ENCODE results near the gene ZDHHC9. TPM values are rescaled to one million over a fixed set of nuclear protein-coding genes. Genes with fewer than 3 reads are reported as not detected.
"Not testable (repeated sequence)": the region's sequence is repeated elsewhere in the genome, so short reads cannot be mapped to it uniquely, and the experiment has no call there.

Gene ZDHHC9
- polyA plus RNA-seq, 1 of the 3 experiments (the other 2 are of a cell fraction): 8.1 TPM

DNA sequence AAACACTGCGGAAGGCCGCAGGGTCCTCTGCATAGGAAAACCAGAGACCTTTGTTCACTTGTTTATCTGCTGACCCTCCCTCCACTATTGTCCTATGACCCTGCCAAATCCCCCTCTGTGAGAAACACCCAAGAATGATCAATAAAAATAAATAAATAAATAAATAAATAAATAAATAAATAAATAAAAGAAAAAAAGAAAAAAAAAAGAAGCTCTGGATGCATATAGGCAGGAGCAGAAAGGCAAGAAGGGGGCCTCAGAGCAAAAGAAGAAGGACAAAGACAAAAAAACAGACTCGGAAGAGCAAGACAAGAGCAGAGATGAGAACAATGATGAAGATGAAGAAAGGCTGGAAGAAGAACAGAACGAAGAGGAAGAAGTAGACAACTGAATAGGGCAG, 8.1 kb upstream of the ZDHHC9 start:
- 60% methylated on average over 2 of the region's 4 CpGs for WGBS (ENCODE audit: low lambda C conversion rate)
- H2AFZ ChIP-seq (ENCODE audit: low read depth); H3K27ac ChIP-seq (ENCODE audit: low read depth in 2 of 2, low read length in 1 of 2); H3K9ac ChIP-seq; POLR2A ChIA-PET; H4K20me1 ChIP-seq (ENCODE audit: insufficient read depth); H3K36me3 ChIP-seq (replicated peaks in 1 of 2; ENCODE audit: control insufficient read depth in 1 of 2, insufficient read depth in 2 of 2, low read length in 1 of 2); H3K9me2 ChIP-seq; H3F3A ChIP-seq (replicated peaks; ENCODE audit: insufficient read depth); H3K4me3 ChIP-seq (ENCODE audit: low read depth in 2 of 2, low read length in 1 of 2); DNase-seq; H3K9me3 ChIP-seq; CTCF ChIA-PET; H3K4me2 ChIP-seq; H3K4me1 ChIP-seq (ENCODE audit: control insufficient read depth in 1 of 2, insufficient read depth in 2 of 2, low read depth in 1 of 2, low read length in 1 of 2); H3K79me2 ChIP-seq (ENCODE audit: insufficient read depth): not testable (repeated sequence)
- peaks cover 16% of the 10 kb centered on the region; the same call in 1 of the 2 replicates for H3K27me3 ChIP-seq (ENCODE audit: insufficient read depth)

DNA sequence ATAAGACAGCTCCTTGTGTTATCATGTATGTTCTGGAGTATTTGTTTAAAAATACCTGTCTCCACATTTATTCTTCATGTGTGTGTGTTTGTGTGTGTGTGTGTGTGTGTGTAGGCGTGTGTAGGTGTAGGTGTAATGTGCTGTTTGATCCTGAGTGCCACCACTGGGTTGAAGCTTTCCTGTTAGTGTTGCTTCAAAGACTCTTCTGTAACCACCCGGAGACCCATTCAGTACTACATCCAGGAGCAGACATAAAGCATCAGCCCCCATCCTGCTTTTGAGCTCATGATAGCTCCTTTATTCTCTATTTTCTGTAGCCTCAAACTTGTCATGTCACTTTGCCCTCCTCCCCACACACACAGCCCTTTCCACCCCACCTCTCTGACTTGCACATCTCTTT, 3.0 kb upstream of the ZDHHC9 start:
- 30% methylated on average over 2 of the region's 2 CpGs for WGBS (ENCODE audit: low lambda C conversion rate)
- Histone ChIP-seq H4K20me1 (ENCODE audit: insufficient read depth) (no peaks in the 10 kb centered on the region), H3K9me3 (no peaks in the 10 kb centered on the region), H3K27me3 (ENCODE audit: insufficient read depth) (peaks cover 33% of the 10 kb centered on the region; the same call in 1 of the 2 replicates), H3K79me2 (ENCODE audit: insufficient read depth) (no peaks in the 10 kb centered on the region), H3K27ac (ENCODE audit: low read depth in 2 of 2, low read length in 1 of 2) (no peak overlapping the region), H3K4me3 (ENCODE audit: low read depth in 2 of 2, low read length in 1 of 2) (no peak overlapping the region), H3K36me3 (replicated peaks in 1 of 2; ENCODE audit: control insufficient read depth in 1 of 2, insufficient read depth in 2 of 2, low read length in 1 of 2) (no peaks in the 10 kb centered on the region), H3F3A (replicated peaks; ENCODE audit: insufficient read depth) (no peaks in the 10 kb centered on the region), H3K9me2 (no peaks in the 10 kb centered on the region), H3K4me1 (ENCODE audit: control insufficient read depth in 1 of 2, insufficient read depth in 2 of 2, low read depth in 1 of 2, low read length in 1 of 2) (no peaks in the 10 kb centered on the region; a peak in 1 of 4 replicates), H3K9ac (no peak overlapping the region), H3K4me2 (no peak overlapping the region), H2AFZ (ENCODE audit: low read depth) (no peak overlapping the region)
- no peak for DNase-seq
- TF ChIP-seq FOXJ3 (CRISPR knock-in tag; IDR thresholded peaks at IDR 0.05): no peak
- TF ChIP-seq RFX5 (IDR thresholded peaks at IDR 0.05; ENCODE audit: low read length): no peak
- TF ChIP-seq, protein P1, sequence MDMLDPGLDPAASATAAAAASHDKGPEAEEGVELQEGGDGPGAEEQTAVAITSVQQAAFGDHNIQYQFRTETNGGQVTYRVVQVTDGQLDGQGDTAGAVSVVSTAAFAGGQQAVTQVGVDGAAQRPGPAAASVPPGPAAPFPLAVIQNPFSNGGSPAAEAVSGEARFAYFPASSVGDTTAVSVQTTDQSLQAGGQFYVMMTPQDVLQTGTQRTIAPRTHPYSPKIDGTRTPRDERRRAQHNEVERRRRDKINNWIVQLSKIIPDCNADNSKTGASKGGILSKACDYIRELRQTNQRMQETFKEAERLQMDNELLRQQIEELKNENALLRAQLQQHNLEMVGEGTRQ (IDR thresholded peaks at IDR 0.05; ENCODE audit: borderline replicate concordance, low read depth, low read length): no peak
- TF ChIP-seq, protein P2, sequence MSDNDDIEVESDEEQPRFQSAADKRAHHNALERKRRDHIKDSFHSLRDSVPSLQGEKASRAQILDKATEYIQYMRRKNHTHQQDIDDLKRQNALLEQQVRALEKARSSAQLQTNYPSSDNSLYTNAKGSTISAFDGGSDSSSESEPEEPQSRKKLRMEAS (IDR thresholded peaks at IDR 0.05; ENCODE audit: low read depth): no peak
- no peak for TF ChIP-seq NRF1 (IDR thresholded peaks at IDR 0.05; ENCODE audit: low read depth, low read length)
- no peak for TF ChIP-seq TAF1 (IDR thresholded peaks at IDR 0.05; ENCODE audit: borderline replicate concordance, low read depth, low read length)
- no peak for TF ChIP-seq NFIC (IDR thresholded peaks at IDR 0.05; ENCODE audit: borderline replicate concordance)
- no peak for TF ChIP-seq YY1 (IDR thresholded peaks at IDR 0.05; ENCODE audit: low read depth)
- no peak for TF ChIP-seq ELF1 (IDR thresholded peaks at IDR 0.05)
- ChIA-PET CTCF (no interaction called here), POLR2A (no interaction called here)

DNA sequence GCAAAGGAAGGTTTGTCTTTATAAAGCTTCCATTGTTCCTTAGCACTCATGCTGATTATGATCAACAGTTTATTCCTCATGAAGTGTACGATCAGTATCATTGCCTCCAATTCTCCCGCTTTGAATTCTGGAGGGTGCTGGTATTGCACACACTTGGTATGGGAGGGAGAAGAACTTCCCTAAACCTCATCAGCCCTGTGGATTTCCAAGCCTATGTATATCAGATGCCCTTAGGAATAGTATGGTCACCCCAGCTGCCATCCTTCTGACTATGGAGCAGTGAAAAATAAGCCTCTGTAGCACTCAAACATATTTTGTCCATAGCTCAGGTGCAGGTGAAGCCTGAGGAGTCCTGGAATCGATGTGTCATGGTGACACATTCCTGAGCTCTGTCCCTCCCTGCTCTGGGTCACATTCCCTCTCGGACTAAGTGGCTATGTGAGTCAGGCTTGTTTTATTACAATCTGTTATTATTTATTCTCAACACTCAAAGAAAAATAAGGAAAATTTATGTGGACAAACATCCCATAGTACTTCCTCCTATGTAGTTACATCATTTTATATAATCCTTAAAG, 2.0 kb upstream of the ZDHHC9 start:
- CTCF ChIA-PET: interaction anchor here (1.0 kb wide), 1 partner anchor 22 kb away, joined by 3 read pairs; no protein-coding TSS in a partner anchor
- Histone ChIP-seq H3K36me3 (replicated peaks in 1 of 2; ENCODE audit: control insufficient read depth in 1 of 2, insufficient read depth in 2 of 2, low read length in 1 of 2) (no peaks in the 10 kb centered on the region), H3K27me3 (ENCODE audit: insufficient read depth) (peaks cover 33% of the 10 kb centered on the region; the same call in 1 of the 2 replicates), H2AFZ (ENCODE audit: low read depth) (no peak overlapping the region), H3K9ac (no peak overlapping the region), H3K4me3 (ENCODE audit: low read depth in 2 of 2, low read length in 1 of 2) (no peak overlapping the region), H3F3A (replicated peaks; ENCODE audit: insufficient read depth) (no peaks in the 10 kb centered on the region), H4K20me1 (ENCODE audit: insufficient read depth) (no peaks in the 10 kb centered on the region), H3K4me2 (no peak overlapping the region), H3K4me1 (ENCODE audit: control insufficient read depth in 1 of 2, insufficient read depth in 2 of 2, low read depth in 1 of 2, low read length in 1 of 2) (peaks cover 0 to under 1% of the 10 kb centered on the region in 2 experiments; a peak in 2 of 4 replicates), H3K9me3 (no peaks in the 10 kb centered on the region), H3K9me2 (no peaks in the 10 kb centered on the region), H3K79me2 (ENCODE audit: insufficient read depth) (no peaks in the 10 kb centered on the region), H3K27ac (ENCODE audit: low read depth in 2 of 2, low read length in 1 of 2) (no peak overlapping the region)
- DNase-seq: no peak
- TF ChIP-seq TEAD4 (IDR thresholded peaks at IDR 0.05; ENCODE audit: borderline replicate concordance, insufficient read depth): no peak
- TF ChIP-seq SIN3A (IDR thresholded peaks at IDR 0.05; ENCODE audit: borderline replicate concordance, low read depth, low read length): no peak
- TF ChIP-seq JUND (IDR thresholded peaks at IDR 0.05): no peak
- no peak for TF ChIP-seq SMC3 (IDR thresholded peaks at IDR 0.05; ENCODE audit: low read depth, low read length)
- TF ChIP-seq, protein P2 (IDR thresholded peaks at IDR 0.05; ENCODE audit: low read depth): no peak
- POLR2A ChIA-PET: no interaction called here
- 19% methylated on average over 4 of the region's 4 CpGs for WGBS (ENCODE audit: low lambda C conversion rate)
